Neuron (in vitro differentiated cells): ENCODE results near the gene SLC13A4.
"Not testable (repeated sequence)": the region's sequence is repeated elsewhere in the genome, so short reads cannot be mapped to it uniquely, and the experiment has no call there.

Experiments
- H2AFZ ChIP-seq: one replicate; pipeline ENCODE4 v1.6.1; 2013; ENCODE audit warnings: low read depth, mild to moderate bottlenecking, inconsistent platforms, low read length, moderate library complexity
- H3K27me3 ChIP-seq: one replicate; pipeline ENCODE4 v1.6.1; 2013; ENCODE audit warnings: low read length; ENCODE audit not compliant: insufficient read depth
- H3K36me3 ChIP-seq: one replicate; pipeline ENCODE4 v1.6.1; 2013; ENCODE audit warnings: low read length; ENCODE audit not compliant: insufficient read depth
- H3K4me1 ChIP-seq: one replicate; pipeline ENCODE4 v1.6.1; 2013; ENCODE audit warnings: low read length; ENCODE audit not compliant: insufficient read depth
- H3K4me3 ChIP-seq: 2 replicates; pipeline ENCODE4 v1.5.1; 2013; ENCODE audit warnings: mild to moderate bottlenecking, low read length, moderate library complexity
- H3K9me3 ChIP-seq: one replicate; pipeline ENCODE4 v1.6.1; 2013; ENCODE audit warnings: low read length

SLC13A4 gene

DNA sequence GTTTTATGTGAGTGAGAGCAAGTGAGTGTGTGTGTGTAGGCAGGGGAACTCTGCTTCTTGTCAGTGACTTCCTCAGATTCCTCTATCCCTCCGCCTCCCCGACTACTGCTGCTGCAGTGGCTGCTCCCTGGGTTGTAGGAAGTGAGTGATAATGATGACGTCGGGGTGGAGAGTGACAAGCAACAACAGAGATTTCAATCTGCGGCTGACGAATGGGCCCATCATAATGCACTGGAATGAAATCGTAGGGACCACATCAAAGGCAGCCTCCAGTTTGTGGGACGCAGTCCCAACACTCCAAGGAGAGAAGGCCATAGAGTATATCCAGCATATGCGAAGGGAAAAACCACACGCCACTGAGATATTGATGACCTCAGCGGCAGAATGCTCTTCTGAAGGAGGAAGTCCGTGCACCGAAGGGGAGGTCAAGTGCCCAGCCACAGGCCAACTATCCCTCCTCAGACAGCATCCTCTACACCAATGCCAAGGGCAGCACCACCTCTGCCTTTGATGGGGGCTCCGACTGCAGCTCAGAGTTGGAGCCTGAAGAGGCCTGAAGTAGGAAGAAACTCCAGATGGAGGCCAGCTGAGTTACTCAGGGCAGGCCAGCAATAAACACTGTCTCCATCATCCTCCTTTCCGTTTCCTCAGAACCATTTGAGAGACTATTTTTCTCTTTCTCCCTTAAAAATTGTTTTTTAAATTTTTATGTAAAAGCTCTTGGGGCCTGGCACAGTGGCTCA is 77.0 kb downstream of the SLC13A4 start:
- no peaks in the 10 kb centered on the region for H3K9me3 ChIP-seq
- H3K4me3 ChIP-seq = no peak overlapping the region
- peaks cover 38% of the 10 kb centered on the region for H3K36me3 ChIP-seq
- no peaks in the 10 kb centered on the region for H3K27me3 ChIP-seq
- H3K4me1 ChIP-seq = peaks cover 13% of the 10 kb centered on the region
- H2AFZ ChIP-seq = no peak overlapping the region

DNA sequence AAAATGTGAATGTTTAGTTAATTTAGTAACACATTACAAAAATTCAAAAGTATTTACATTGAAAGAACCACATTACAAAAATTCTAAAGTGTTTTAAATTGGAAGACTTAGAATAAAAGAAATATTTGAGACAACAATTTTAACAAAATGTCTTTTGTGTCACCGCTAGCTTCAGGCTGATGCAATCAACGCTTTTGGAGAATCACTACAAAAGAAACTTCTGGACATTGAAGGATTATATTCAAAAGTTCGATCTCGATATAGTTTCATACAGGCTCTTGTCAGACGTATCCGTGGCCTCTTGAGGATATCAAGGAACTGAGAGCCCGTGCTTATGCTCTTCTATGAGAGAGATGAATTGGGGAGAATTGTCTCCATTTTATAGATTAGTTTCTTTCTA is 79.8 kb downstream of the SLC13A4 start:
- Histone ChIP-seq H2AFZ (no peak overlapping the region), H3K36me3 (peaks cover 59% of the 10 kb centered on the region), H3K9me3 (no peaks in the 10 kb centered on the region), H3K4me1 (peaks cover 9% of the 10 kb centered on the region), H3K27me3 (no peaks in the 10 kb centered on the region), H3K4me3 (no peak overlapping the region)

DNA sequence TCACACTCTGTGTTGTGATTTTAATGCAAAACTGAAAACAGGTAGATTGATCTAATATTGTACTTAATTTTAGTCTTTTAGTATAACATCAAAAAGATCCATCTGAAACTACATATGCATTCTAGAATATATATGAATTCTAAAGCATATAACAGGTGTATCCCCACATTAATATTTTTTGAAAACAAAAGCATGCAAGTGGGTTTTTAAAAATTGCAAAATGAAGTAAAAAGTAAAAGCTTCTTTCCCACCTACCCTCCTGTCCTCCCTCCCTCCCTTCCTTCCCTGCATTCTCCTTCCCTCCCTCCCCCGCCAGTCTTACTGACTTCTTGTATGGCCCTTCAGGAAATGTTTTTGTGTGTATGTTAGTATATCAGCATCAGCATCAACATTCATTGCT is 80.2 kb downstream of the SLC13A4 start:
- no peaks in the 10 kb centered on the region for H3K27me3 ChIP-seq
- H3K4me3 ChIP-seq = no peak overlapping the region
- peaks cover 4% of the 10 kb centered on the region for H3K4me1 ChIP-seq
- peaks cover 63% of the 10 kb centered on the region for H3K36me3 ChIP-seq
- H2AFZ ChIP-seq = no peak overlapping the region
- H3K9me3 ChIP-seq = no peaks in the 10 kb centered on the region

DNA sequence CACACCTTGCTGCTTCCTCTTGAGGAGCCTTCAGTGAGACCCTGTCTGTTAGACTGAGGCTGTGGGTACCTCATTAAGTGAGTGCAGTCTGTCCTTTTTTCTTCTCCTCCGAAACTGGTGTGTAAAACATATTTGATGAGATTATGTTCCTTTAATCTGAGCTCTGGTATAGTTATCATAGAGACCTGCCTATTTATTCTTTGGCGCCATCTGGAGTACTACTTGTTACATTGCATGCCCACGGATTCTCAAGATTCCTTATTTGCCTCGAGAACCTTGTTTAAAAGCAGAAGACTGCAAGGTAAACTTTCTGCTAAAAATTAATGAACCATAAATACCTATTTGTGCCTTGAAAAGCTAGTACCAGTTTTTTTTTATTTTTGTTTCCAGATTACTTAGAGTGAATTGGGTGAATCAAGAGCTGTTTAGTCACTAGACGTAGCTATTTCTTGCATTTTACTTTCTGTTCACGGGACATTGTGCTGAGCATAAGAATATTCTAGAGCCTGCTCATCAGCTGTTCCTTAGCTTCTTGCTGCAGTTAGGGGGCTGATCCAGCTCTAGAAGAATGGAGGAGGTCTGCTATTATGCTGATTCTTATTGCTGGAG is 82.6 kb downstream of the SLC13A4 start:
- Histone ChIP-seq H3K27me3 (no peaks in the 10 kb centered on the region), H3K9me3 (no peaks in the 10 kb centered on the region), H3K4me3 (no peak overlapping the region), H2AFZ (no peak overlapping the region), H3K4me1 (no peaks in the 10 kb centered on the region), H3K36me3 (peaks cover 82% of the 10 kb centered on the region)

DNA sequence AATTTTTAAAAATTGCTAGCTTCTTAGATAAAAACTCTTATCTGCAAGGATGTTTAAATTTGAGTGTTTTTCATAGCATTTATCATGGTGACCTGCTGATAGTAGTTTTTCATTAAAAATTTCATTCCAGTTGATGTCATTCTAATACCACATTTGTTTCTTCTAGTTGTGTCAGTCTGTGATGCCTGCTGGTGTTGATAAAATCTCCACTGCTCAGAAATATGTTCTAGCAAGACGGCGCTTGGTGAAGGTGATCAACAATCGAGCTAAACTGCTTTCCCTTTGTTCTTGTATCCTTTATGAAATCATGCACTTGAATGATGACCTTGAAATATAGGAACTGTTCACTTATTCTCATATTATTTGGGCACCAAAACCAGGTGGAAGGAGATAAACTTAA is 83.3 kb downstream of the SLC13A4 start:
- Histone ChIP-seq H2AFZ (no peak overlapping the region), H3K9me3 (no peaks in the 10 kb centered on the region), H3K4me1 (no peaks in the 10 kb centered on the region), H3K27me3 (no peaks in the 10 kb centered on the region), H3K4me3 (no peak overlapping the region), H3K36me3 (peaks cover 82% of the 10 kb centered on the region)

DNA sequence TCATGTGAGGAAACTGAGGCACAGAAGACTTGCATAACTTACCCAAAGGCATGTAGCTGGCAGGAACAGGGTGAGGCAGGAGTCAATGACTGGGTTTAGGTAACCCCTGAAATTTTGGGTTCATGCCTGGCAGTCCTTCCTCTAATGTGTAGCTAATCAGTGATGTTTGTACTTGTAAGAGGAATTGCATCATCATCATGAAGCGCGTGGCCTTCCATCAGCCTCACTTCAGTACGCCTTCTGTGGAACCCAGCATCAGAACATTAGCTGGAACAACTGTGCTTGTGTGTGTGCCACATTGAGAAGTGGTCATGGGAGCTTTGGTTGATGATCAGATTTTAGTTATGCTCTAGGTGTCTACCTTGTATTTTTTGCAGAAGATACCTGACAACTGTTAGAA is 83.8 kb downstream of the SLC13A4 start:
- Histone ChIP-seq H2AFZ (no peak overlapping the region), H3K36me3 (peaks cover 79% of the 10 kb centered on the region), H3K9me3 (no peaks in the 10 kb centered on the region), H3K4me3 (no peak overlapping the region), H3K27me3 (no peaks in the 10 kb centered on the region), H3K4me1 (no peaks in the 10 kb centered on the region)

DNA sequence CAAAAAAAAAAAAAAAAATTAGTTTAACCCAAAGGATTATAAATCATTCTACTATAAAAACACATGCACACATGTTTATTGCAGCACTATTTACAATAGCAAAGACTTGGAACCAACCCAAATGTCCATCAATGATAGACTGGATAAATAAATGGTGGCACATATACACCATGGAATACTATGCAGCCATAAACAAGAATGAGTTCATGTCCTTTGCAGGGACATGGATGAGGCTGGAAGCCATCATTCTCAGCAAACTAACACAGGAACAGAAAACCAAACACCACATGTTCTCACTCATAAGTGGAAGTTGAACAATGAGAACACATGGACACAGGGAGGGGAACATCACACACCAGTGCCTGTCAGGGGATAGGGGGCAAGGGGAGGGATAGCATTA is 88.3 kb downstream of the SLC13A4 start:
- H3K27me3 ChIP-seq, H3K9me3 ChIP-seq, H3K4me1 ChIP-seq, H2AFZ ChIP-seq, H3K4me3 ChIP-seq: not testable (repeated sequence)
- peaks cover 84% of the 10 kb centered on the region for H3K36me3 ChIP-seq

DNA sequence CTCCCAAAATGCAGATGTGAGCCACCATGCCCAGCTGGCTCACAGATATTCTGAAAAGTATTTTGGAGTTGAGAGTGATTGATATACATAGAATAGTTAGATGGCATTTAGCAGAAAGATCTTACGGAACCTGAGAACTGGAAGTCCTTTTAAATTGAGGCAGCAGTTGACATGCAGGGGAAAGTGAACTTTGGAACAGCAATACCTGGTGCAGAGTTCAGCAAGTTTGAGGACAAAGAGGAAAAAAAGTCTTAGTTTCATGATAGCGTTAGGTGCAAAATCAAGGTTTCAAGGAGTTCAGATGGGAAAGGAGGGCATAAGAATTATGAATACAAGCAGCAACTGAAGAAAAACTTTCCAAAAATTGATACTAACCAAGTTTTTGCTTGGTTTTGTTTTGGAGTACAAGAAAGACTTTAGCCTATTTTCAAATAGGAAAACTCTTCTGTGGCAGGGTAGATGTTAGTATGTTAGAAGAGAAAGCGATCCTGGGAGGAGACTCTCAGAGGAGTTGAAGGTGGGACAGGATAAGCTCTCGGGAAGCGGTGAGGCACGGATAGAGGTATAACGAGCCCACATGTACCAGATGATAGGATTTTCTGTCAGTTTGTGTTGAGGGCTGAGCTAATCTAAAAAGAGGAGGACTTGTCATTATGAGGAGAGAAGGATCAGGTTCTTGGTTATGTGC is 93.7 kb downstream of the SLC13A4 start:
- H3K36me3 ChIP-seq = peaks cover 80% of the 10 kb centered on the region
- H3K4me3 ChIP-seq = no peak overlapping the region
- no peaks in the 10 kb centered on the region for H3K27me3 ChIP-seq
- H3K9me3 ChIP-seq = no peaks in the 10 kb centered on the region
- H2AFZ ChIP-seq = no peak overlapping the region
- H3K4me1 ChIP-seq = no peaks in the 10 kb centered on the region
